ENCODE data around the gene WDR6.

Gene WDR6, protein sequence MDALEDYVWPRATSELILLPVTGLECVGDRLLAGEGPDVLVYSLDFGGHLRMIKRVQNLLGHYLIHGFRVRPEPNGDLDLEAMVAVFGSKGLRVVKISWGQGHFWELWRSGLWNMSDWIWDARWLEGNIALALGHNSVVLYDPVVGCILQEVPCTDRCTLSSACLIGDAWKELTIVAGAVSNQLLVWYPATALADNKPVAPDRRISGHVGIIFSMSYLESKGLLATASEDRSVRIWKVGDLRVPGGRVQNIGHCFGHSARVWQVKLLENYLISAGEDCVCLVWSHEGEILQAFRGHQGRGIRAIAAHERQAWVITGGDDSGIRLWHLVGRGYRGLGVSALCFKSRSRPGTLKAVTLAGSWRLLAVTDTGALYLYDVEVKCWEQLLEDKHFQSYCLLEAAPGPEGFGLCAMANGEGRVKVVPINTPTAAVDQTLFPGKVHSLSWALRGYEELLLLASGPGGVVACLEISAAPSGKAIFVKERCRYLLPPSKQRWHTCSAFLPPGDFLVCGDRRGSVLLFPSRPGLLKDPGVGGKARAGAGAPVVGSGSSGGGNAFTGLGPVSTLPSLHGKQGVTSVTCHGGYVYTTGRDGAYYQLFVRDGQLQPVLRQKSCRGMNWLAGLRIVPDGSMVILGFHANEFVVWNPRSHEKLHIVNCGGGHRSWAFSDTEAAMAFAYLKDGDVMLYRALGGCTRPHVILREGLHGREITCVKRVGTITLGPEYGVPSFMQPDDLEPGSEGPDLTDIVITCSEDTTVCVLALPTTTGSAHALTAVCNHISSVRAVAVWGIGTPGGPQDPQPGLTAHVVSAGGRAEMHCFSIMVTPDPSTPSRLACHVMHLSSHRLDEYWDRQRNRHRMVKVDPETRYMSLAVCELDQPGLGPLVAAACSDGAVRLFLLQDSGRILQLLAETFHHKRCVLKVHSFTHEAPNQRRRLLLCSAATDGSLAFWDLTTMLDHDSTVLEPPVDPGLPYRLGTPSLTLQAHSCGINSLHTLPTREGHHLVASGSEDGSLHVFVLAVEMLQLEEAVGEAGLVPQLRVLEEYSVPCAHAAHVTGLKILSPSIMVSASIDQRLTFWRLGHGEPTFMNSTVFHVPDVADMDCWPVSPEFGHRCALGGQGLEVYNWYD

DNA sequence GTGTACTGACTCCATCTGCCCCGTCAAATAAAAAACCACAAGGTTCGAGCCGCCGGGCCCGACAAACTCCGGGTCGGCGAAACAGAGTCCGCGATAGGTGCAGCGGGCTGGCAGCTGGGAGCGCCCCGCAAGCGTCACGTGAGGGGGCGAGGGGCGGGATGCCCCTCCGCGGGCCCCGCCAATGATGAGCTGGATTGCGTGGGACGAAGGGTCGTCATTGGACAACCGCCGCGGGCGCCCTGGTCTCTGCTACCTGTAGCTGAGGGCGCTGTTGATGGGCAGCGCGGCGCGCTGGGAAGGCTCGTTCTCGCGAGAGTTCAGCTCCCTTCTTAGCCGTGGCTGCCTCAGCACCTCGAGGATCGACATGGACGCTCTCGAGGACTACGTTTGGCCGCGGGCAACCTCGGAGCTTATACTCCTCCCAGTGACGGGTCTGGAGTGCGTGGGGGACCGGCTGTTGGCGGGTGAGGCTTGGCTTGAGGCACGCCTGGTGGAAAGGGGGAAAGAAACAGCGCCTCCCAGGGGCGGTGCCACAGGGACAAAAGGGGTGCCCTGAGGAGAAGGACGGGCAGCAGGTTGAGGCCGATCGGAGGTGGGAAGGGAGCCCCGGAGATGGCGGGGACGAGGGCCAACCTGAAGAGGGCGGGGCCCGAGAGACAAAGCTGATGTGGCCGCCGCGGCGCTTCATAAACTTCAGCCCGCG lies at the start of gene WDR6:
Gene WDR6, plus strand, starts transcription at position 324 of the 703 bp plus-strand sequence. Its CDS starts 41 bp downstream, at position 365.
- DNase-seq, result peak; percentile 93

DNA sequence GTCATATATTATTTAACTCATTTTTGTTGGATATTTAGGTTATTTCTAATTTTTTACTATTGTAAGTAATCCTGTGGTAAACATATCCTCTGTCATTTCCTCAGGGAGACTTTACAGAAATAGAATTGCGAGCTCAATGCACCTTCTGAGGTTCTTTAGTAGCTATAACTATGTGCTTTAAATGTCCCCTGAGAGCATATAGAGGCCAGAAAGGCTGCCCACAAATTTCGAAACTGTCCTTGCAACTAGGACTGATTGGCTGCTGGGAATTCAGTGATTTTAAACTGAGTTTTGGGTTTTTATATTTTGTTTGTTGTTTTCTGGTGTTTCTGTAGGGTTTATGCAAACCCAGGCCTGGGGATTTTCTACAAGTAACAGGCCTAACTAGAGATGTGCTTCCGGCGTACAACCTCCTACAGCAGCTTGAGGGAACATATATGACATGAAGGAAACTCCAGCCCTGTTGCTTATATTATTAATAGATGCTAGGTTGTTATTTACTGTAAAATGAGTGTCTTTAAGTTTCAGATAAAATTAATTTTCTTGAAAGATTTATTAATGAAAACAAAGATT lies 46.3 kb upstream of the WDR6 start:
- no peak for DNase-seq

DNA sequence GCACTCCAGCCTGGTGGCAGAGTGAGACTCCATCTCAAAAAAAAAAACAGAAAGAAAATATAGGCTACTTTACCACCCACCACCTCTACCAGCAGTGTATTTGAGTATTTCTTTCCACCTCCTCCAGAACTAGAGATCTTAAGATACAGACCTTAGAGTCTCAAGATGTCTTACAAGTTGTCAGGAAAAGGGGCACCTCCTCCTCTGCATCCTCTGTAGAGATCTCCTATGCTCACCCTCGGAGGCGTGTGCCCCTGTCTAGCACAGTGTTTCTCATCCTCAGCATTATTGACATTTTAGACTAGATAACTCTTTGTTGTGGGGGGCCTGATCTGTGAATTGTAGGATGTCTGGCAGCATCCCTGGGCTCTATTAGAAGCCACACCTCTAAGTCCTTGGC lies 44.9 kb upstream of the WDR6 start:
- no peak for DNase-seq

DNA sequence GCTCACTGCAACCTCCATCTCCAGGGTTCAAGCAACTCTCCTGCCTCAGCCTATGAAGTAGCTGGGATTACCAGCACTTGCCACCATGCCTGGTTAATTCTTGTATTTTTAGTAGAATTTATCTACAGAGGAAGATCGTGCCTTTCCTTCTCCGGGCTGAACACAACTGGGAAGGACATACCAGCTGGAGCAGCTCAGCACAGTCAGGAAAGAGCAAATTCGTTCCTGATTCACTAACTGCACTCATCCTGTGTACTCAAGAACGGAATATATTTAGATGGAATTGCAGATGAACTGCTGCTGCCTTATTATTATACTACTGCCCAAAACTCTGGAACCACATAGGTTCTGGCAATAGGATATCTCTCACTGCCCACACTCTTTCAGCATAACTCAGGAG lies 44.3 kb upstream of the WDR6 start:
- no peak for DNase-seq

DNA sequence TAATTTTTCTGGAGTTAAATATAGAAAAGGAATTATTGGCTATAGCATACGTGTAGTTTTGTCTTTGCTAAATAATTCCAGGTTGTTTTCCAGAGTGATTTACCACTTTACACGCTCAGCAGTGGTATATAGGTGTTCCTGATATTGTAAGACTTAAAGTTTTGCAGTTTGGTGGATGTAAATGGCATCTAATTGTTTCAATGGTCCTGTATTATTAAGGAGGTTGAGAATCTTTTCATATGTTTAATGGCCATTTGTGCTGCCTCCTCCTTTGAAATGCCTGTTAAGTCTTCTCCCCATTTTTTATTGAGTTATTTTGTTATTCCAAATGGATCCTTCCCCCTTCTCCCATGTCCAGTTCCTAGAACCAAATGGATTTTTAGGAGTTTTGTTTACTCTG lies 43.6 kb upstream of the WDR6 start:
- DNase-seq, result no peak

DNA sequence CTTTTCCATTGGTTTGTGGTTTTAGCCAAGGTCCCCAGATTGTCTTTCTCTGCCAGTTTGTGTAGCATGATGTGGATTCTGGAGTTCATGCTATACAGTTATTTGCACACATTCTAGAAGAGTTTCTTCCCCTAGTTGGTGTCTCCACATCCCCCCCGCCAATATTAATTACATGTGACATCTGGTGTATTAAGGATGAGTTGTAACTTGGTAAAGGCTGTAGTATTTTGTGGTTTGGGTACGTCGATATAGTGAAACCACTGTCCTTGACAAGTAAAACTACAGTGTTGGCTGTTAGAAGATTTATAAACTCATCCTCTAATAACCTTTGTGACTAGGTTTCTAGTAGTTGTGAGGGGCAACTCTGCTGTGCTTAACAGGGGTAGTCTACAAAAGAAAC lies 40.8 kb upstream of the WDR6 start:
- no peak for DNase-seq

GRCh38 chr3:48966876-48967361 lies 40.3 kb upstream of the WDR6 start:
- DNase-seq, result no peak

GRCh38 chr3:48970586-48970985 lies 36.6 kb upstream of the WDR6 start:
- no peak for DNase-seq

GRCh38 chr3:48974076-48974864 lies 32.9 kb upstream of the WDR6 start:
- no peak for DNase-seq

- DNase-seq, result no peak
These were observed 27.7 kb upstream of the WDR6 start for GRCh38 chr3:48979451-48979850.

- DNase-seq, result no peak
These were observed 26.9 kb upstream of the WDR6 start for GRCh38 chr3:48980295-48980694.

GRCh38 chr3:48982016-48982415 lies 25.2 kb upstream of the WDR6 start:
- no peak for DNase-seq

DNA sequence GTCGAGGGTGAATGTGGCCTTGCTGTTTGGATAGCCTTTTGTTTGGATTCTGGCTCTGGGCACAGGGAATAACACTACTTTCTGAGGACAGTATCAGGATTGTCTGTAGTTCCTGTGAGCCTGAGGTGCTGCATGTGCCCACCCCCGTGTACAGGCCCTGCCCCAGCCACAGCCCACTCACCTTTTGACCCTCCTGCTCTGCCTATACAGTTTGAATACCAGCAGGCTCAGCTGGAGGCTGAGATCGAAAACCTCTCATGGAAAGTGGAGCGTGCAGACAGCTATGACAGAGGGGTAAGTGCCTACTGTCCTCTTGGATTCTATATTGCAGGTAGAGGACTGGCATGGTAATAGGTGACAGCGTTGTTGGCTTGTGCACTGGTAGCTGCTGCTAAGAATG lies 24.5 kb upstream of the WDR6 start:
- DNase-seq, result no peak

- DNase-seq, result no peak
These were observed 24.1 kb upstream of the WDR6 start for GRCh38 chr3:48983096-48983495.

- no peak for DNase-seq
These were observed 22.5 kb upstream of the WDR6 start for GRCh38 chr3:48984663-48985062.

- DNase-seq, result no peak
These were observed 21.3 kb upstream of the WDR6 start for GRCh38 chr3:48985831-48986376.

DNA sequence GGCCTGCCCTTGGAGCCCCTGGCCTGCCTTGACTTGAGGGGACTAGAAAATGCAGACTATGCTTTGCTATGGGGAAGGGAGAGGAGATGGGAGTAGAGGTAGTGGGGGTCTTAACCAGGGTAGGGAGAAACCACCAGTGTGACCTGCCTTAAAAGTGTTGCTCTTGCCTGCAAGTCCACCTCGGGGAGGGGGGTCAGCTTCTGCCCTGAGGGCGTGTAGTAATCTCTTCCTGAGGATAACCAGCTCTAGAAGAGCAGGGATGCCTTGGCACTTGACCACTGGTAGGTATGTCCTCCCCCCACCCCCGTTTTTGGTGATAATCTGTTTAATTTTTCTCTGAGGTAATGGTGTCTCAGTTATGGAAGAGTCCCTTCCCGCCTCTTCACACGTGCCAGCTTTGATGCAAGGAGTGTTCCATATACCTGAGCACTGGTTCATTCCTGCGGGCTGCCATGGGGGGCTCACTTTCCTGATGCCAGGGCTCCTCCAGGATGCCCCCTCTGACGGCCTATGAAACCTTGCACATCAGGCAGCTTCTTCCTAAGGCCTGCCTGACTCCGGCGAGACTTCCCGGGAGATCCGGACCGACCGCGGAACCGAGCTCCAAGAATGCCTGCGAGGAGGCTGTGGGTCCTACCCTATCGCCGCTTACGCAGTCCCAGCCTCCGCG lies 17.9 kb upstream of the WDR6 start:
- peak; percentile 36 for DNase-seq

DNA sequence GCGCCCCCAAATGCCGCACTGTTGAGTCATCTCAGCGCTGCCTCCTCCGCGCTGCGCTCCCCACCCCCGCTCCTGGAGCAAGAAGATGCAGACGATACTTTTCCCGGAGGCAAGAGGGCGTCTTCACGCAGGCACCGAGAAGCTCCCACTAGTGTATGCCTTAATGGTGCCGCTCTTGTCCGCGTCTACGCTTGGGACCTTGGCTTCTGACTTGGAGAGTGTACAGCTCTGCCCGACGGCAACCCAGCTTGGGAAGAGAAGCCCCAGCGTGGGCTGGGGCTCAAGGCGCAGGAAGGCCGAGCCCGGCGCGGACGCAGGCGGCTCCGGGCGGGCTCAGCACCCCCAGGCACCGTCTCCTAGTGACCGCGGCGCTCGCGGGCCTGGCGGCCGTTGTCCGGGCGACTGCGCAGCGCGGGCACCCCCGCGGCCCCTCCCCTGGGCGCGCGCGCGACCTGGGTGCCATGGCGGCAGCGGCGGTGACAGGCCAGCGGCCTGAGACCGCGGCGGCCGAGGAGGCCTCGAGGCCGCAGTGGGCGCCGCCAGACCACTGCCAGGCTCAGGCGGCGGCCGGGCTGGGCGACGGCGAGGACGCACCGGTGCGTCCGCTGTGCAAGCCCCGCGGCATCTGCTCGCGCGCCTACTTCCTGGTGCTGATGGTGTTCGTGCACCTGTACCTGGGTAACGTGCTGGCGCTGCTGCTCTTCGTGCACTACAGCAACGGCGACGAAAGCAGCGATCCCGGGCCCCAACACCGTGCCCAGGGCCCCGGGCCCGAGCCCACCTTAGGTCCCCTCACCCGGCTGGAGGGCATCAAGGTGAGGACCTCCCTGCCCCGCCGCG lies 17.2 kb upstream of the WDR6 start, which contains the start of gene P4HTM:
Gene P4HTM, plus strand, starts transcription at position 446 of the 840 bp plus-strand sequence. Its CDS starts 16 bp downstream, at position 462.
- DNase-seq, result peak; percentile 68

All from DMS53 (cell line).